GM12878 (cell line): Measurements from ENCODE around the gene HLA-DRA. TPM values are rescaled to one million over a fixed set of nuclear protein-coding genes. Genes with fewer than 3 reads are reported as not detected.

ENCODE experiments used
- ATAC-seq: fragments of 200-7000 bp; cut with Tn5 transposase; 3 replicates; pipeline ENCODE4 v1.9.1; 2020; ENCODE audit warnings: mild to moderate bottlenecking, moderate library complexity
- BruUV-seq: library from RNA; stranded (reverse); fragments of 400-500 nt; replicated peaks from 2 replicates; lab custom pipeline; 2021; lab: Mats Ljungman, UMichigan
- CTCF ChIA-PET: fragments of 300-600 bp; sonication (Branson Sonifier 250); formaldehyde crosslinking; extraction: SDS; loops from one replicate; lab custom pipeline; 2021; ENCODE audit warnings: inconsistent platforms; lab: Yijun Ruan, JAX
- POLR2A ChIA-PET: fragments of 350-600 bp; formaldehyde crosslinking; extraction: SDS; loops from one replicate; lab custom pipeline; 2021; ENCODE audit warnings: inconsistent platforms; lab: Charles Lee
- RAD21 ChIA-PET: fragments of 300-600 bp; sonication (Branson Sonifier 250); formaldehyde crosslinking; loops from one replicate; lab custom pipeline; 2023; ENCODE audit warnings: antibody characterized with exemption; ENCODE audit not compliant: unreplicated experiment; lab: Charles Lee
- SMC1A ChIA-PET: fragments of 300-600 bp; sonication (Branson Sonifier 250); formaldehyde crosslinking; loops from one replicate; lab custom pipeline; 2023; ENCODE audit not compliant: unreplicated experiment, uncharacterized antibody; lab: Charles Lee
- DNase-seq: peaks from one replicate; pipeline ENCODE4 v3.0.0-alpha.2; 2011; ENCODE audit warnings: low read depth, low spot score
- FAIRE-seq: peaks from 3 replicates; lab custom pipeline; 2011; peaks lifted over from hg19 to GRCh38; lab: Jason Lieb, UNC
- H2AFZ ChIP-seq: 2 replicates; pipeline ENCODE4 v1.6.0; 2011; ENCODE audit warnings: low read depth, low read length, control low read depth; ENCODE audit not compliant: control insufficient read depth
- H3K27ac ChIP-seq: 2 replicates; pipeline ENCODE4 v1.5.1; 2011; ENCODE audit warnings: control low read depth; ENCODE audit not compliant: control insufficient read depth, insufficient read depth
- H3K27me3 ChIP-seq, 2 experiments: replicated peaks in 1 of 2; 2 replicates each; pipeline versions ENCODE4 v1.6.0 to v1.6.1; 2011; ENCODE audit warnings: low read length in 1 of 2; ENCODE audit not compliant: control insufficient read depth in 2 of 2, insufficient read depth in 2 of 2
- H3K36me3 ChIP-seq, 2 experiments: 2 replicates each; pipeline ENCODE4 v1.5.1; 2011; ENCODE audit warnings: low read length in 1 of 2; ENCODE audit not compliant: control insufficient read depth in 2 of 2, insufficient read depth in 2 of 2
- H3K4me1 ChIP-seq: 2 replicates; pipeline ENCODE4 v1.6.1; 2011; ENCODE audit warnings: mild to moderate bottlenecking, low read length, moderate library complexity, mixed read lengths; ENCODE audit not compliant: control insufficient read depth, insufficient read depth
- H3K4me2 ChIP-seq: 2 replicates; pipeline ENCODE4 v1.6.0; 2011; ENCODE audit warnings: control low read depth; ENCODE audit not compliant: control insufficient read depth, insufficient read depth
- H3K4me3 ChIP-seq: fragments of 200-600 bp; sonication (generic); 2 replicates; pipeline ENCODE4 v1.5.1; 2016
- H3K79me2 ChIP-seq: 2 replicates; pipeline ENCODE4 v1.6.0; 2011; ENCODE audit warnings: low read length; ENCODE audit not compliant: control insufficient read depth, insufficient read depth
- H3K9ac ChIP-seq: 2 replicates; pipeline ENCODE4 v1.8.0; 2011; ENCODE audit warnings: low read length, control low read depth, mixed read lengths; ENCODE audit not compliant: control insufficient read depth, insufficient read depth
- H3K9me3 ChIP-seq: replicated peaks from 3 replicates; pipeline ENCODE4 v1.5.1; 2011; ENCODE audit warnings: mild to moderate bottlenecking, low read length; ENCODE audit not compliant: control insufficient read depth, insufficient read depth
- H4K20me1 ChIP-seq: 2 replicates; pipeline ENCODE4 v1.6.0; 2011; ENCODE audit not compliant: control insufficient read depth, insufficient read depth
- BCL3 ChIP-seq: IDR thresholded peaks from 2 replicates; pipeline ENCODE4 v1.6.1; 2011; ENCODE audit warnings: borderline replicate concordance, low read depth, mild to moderate bottlenecking, moderate library complexity, low read length; ENCODE audit not compliant: insufficient read depth, poor library complexity, severe bottlenecking
- BHLHE40 ChIP-seq, 2 experiments: fragments of 450-650 bp in 1 of 2; IDR thresholded peaks; 2 replicates each; pipeline ENCODE4 v1.6.1; 2011 to 2017; ENCODE audit warnings: low read depth in 2 of 2, borderline replicate concordance in 1 of 2, improper control_type of control experiment in 1 of 2, low read length in 1 of 2, mild to moderate bottlenecking in 1 of 2
- CTCF ChIP-seq, 3 experiments: IDR thresholded peaks in 2 of 3; conservative IDR thresholded peaks in 1 of 3; 2 replicates each; pipeline ENCODE4 v1.5.1; 2011; ENCODE audit warnings: low read depth in 3 of 3, low read length in 3 of 3, mild to moderate bottlenecking in 3 of 3, control low read depth in 2 of 3, moderate library complexity in 2 of 3, inconsistent platforms in 1 of 3, mixed read lengths in 1 of 3; ENCODE audit not compliant: control insufficient read depth in 2 of 3, insufficient read depth in 1 of 3; ENCODE audit errors: extremely low read depth in 1 of 3
- FOS ChIP-seq: IDR thresholded peaks from 3 replicates; pipeline ENCODE4 v1.6.1; 2011; ENCODE audit warnings: borderline replicate concordance; ENCODE audit not compliant: insufficient read length; ENCODE audit errors: extremely low read depth
- JUND ChIP-seq: IDR thresholded peaks from 2 replicates; pipeline ENCODE4 v1.6.1; 2012; ENCODE audit warnings: low read depth, mild to moderate bottlenecking, low read length, improper control_type of control experiment, moderate library complexity
- KDM1A ChIP-seq: fragments of 200-600 bp; sonication (generic); IDR thresholded peaks from 2 replicates; pipeline ENCODE4 v1.6.1; 2016; ENCODE audit warnings: borderline replicate concordance
- MTA2 ChIP-seq: fragments of 450-650 bp; IDR thresholded peaks from 2 replicates; pipeline ENCODE4 v1.6.1; 2016; ENCODE audit warnings: low read depth, mild to moderate bottlenecking, moderate library complexity
- MTA3 ChIP-seq: IDR thresholded peaks from 2 replicates; pipeline ENCODE4 v1.6.1; 2012; ENCODE audit warnings: low read length, inconsistent platforms, borderline replicate concordance
- MYB ChIP-seq: fragments of 150-350 bp; IDR thresholded peaks from 2 replicates; pipeline ENCODE4 v1.6.1; 2014; ENCODE audit warnings: mild to moderate bottlenecking, low read depth, low read length, borderline replicate concordance
- NR2C1 ChIP-seq: fragments of 450-650 bp; IDR thresholded peaks from 2 replicates; pipeline ENCODE4 v1.6.1; 2017; ENCODE audit warnings: antibody characterized with exemption, mild to moderate bottlenecking, moderate library complexity
- PBX3 ChIP-seq: IDR thresholded peaks from 2 replicates; pipeline ENCODE4 v1.6.1; 2011; ENCODE audit warnings: mild to moderate bottlenecking, low read depth, low read length, moderate library complexity; ENCODE audit not compliant: insufficient replicate concordance
- POU2F2 ChIP-seq: IDR thresholded peaks from 3 replicates; pipeline ENCODE4 v1.6.1; 2011; ENCODE audit warnings: low read depth, mild to moderate bottlenecking, low read length, borderline replicate concordance
- RAD51 ChIP-seq: fragments of 450-650 bp; IDR thresholded peaks from 2 replicates; pipeline ENCODE4 v1.6.1; 2016; ENCODE audit warnings: moderate library complexity, mild to moderate bottlenecking, inconsistent platforms
- SMARCA5 ChIP-seq: fragments of 450-650 bp; IDR thresholded peaks from 2 replicates; pipeline ENCODE4 v1.6.1; 2017; ENCODE audit warnings: mild to moderate bottlenecking
- SUZ12 ChIP-seq: fragments of 200-600 bp; sonication (generic); IDR thresholded peaks from one replicate; pipeline ENCODE4 v1.6.1; 2018; ENCODE audit warnings: antibody characterized with exemption, mild to moderate bottlenecking; ENCODE audit not compliant: unreplicated experiment
- TCF7 ChIP-seq: IDR thresholded peaks from 2 replicates; pipeline ENCODE4 v1.6.1; 2014; ENCODE audit warnings: antibody characterized with exemption, borderline replicate concordance
- ZNF384 ChIP-seq: IDR thresholded peaks from 2 replicates; pipeline ENCODE4 v1.6.1; 2012; ENCODE audit warnings: low read depth, mild to moderate bottlenecking, low read length, improper control_type of control experiment, borderline replicate concordance
- WGBS: methylation state at CpG from one replicate; pipeline ENCODE4 v1.1.6; 2016; ENCODE audit warnings: low lambda C conversion rate; ENCODE audit not compliant: insufficient replicate concordance, insufficient coverage; ENCODE audit errors: missing lambda C conversion rate; 5-methylcytosine and 5-hydroxymethylcytosine counted together
- in situ Hi-C: fragments of 300-500 bp; cut with MboI; formaldehyde crosslinking; loops from 9 replicates; pipeline ENCODE4 v1.14.3; 2018; ENCODE audit warnings: mixed read lengths
- intact Hi-C: fragments of 100-400 bp; cut with micrococcal nuclease; formaldehyde crosslinking; loops from one replicate; pipeline ENCODE4 v1.14.2; 2022; ENCODE audit not compliant: unreplicated experiment
- polyA plus RNA-seq, 11 experiments: library from polyadenylated mRNA; depleted of rRNA in 4 of 11; unstranded in 6 of 11; stranded (reverse) in 5 of 11; fragments of >200 nt; fragmentation: Nextera tagmentation in 4 of 11; fragmentation: Illumina TruSeq in 1 of 11; extraction: Ambion mirVana in 4 of 11; extraction: Trizol in 1 of 11; gene quantifications; 1 replicate in 1 of 11; 2 replicates in 10 of 11; pipeline versions ENCODE4 v1.2.1 to v1.2.3, GENCODE V29; 2011 to 2016; ENCODE audit warnings: inconsistent platforms in 2 of 11, missing spikeins in 2 of 11, low read depth in 1 of 11
- total RNA-seq, 4 experiments: library from RNA; depleted of rRNA in 3 of 4; stranded (reverse); fragments of >200 nt in 3 of 4; fragmentation: Illumina TruSeq in 1 of 4; extraction: Trizol in 1 of 4; gene quantifications; 2 replicates each; pipeline versions ENCODE4 v1.2.1 to v1.2.3, GENCODE V29; 2013 to 2021
- TF ChIP-seq, protein P1 (sequence below): IDR thresholded peaks from 2 replicates; pipeline ENCODE4 v1.6.1; 2011; ENCODE audit warnings: low read depth, mild to moderate bottlenecking, low read length, moderate library complexity, borderline replicate concordance; ENCODE audit errors: extremely low read depth
- TF ChIP-seq, protein P2 (sequence below): IDR thresholded peaks from 2 replicates; pipeline ENCODE4 v1.6.1; 2011; ENCODE audit warnings: low read depth, low read length, improper control_type of control experiment, borderline replicate concordance

HLA-DRA gene
- total and polyA plus RNA-seq, 10 of the 15 experiments (the other 5 are each of a cell fraction or from before 2014, with no cell fraction given): 2,040 to 7,093 (median 2,859) TPM

GRCh38 chr6:32457054-32457453, 17.4 kb downstream of the HLA-DRA start:
- in situ Hi-C loops (no loop called here), intact Hi-C loops (no loop called here)
- TF ChIP-seq MYB (no peak), NR2C1 (no peak), MTA2 (no peak), MTA3 (no peak), BCL3 (no peak), POU2F2 (no peak), BHLHE40 (IDR thresholded peaks at IDR 0.05; ENCODE audit: borderline replicate concordance in 1 of 2, low read depth in 2 of 2, low read length in 1 of 2) (no peak), JUND (no peak), PBX3 (no peak), SUZ12 (no peak), ZNF384 (no peak), CTCF (IDR thresholded peaks at IDR 0.05 in 2 of 3, conservative IDR thresholded peaks at IDR 0.05 in 1 of 3; ENCODE audit: control insufficient read depth in 2 of 3, extremely low read depth in 1 of 3, insufficient read depth in 1 of 3, low read depth in 3 of 3, low read length in 3 of 3) (no peak), TCF7 (no peak), SMARCA5 (no peak), KDM1A (no peak), FOS (no peak), RAD51 (no peak)
- TF ChIP-seq, protein P1, sequence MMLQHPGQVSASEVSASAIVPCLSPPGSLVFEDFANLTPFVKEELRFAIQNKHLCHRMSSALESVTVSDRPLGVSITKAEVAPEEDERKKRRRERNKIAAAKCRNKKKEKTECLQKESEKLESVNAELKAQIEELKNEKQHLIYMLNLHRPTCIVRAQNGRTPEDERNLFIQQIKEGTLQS: no peak
- TF ChIP-seq, protein P2, sequence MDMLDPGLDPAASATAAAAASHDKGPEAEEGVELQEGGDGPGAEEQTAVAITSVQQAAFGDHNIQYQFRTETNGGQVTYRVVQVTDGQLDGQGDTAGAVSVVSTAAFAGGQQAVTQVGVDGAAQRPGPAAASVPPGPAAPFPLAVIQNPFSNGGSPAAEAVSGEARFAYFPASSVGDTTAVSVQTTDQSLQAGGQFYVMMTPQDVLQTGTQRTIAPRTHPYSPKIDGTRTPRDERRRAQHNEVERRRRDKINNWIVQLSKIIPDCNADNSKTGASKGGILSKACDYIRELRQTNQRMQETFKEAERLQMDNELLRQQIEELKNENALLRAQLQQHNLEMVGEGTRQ: no peak
- ATAC-seq (no peak), FAIRE-seq (no peak), DNase-seq (no peak)
- Histone ChIP-seq H2AFZ (no peak overlapping the region), H3K4me1 (peaks cover under 1% of the 10 kb centered on the region), H3K9ac (no peak overlapping the region), H4K20me1 (no peaks in the 10 kb centered on the region), H3K9me3 (peaks cover 6% of the 10 kb centered on the region; the same call in 2 of the 3 replicates), H3K27me3 (no peaks in the 10 kb centered on the region), H3K79me2 (no peaks in the 10 kb centered on the region), H3K27ac (no peak overlapping the region), H3K36me3 (no peaks in the 10 kb centered on the region), H3K4me3 (no peak overlapping the region), H3K4me2 (no peak overlapping the region)
- WGBS: 20% methylated on average over 4 of the region's 4 CpGs
- POLR2A ChIA-PET: interaction anchor here (1.0 kb wide), 1 partner anchor 18 kb away, joined by 3 read pairs; no protein-coding TSS in a partner anchor
- SMC1A ChIA-PET: interaction anchor here (0.7 to 1.3 kb wide), 2 partner anchors 9 to 11 kb away, joined by 4 read pairs; no protein-coding TSS in a partner anchor
- BruUV-seq: no TSS peak
- RAD21 ChIA-PET: no interaction called here
- CTCF ChIA-PET: interaction anchor here (1.9 kb wide), 1 partner anchor 10 kb away, joined by 7 read pairs; no protein-coding TSS in a partner anchor
